Activated effector memory CD4-positive, alpha-beta T cell treated with Interleukin-2 at 50 U/mL for 16 hours (primary cell): ENCODE measurements around the gene NT5C2.

Source experiments
- DNase-seq: peaks from one replicate; pipeline ENCODE4 v3.0.0-alpha.2; 2020

The NT5C2 gene

GRCh38 chr10:103049237-103049636 lies 143.8 kb downstream of the NT5C2 start:
- DNase-seq = no peak

- DNase-seq = no peak
Measured at GRCh38 chr10:103047381-103047780, 145.7 kb downstream of the NT5C2 start.

- no peak for DNase-seq
Measured at GRCh38 chr10:103045961-103046360, 147.1 kb downstream of the NT5C2 start.

- DNase-seq = no peak
Measured at GRCh38 chr10:103044942-103045489, 148.1 kb downstream of the NT5C2 start.

GRCh38 chr10:103042908-103043307 lies 150.2 kb downstream of the NT5C2 start:
- no peak for DNase-seq

GRCh38 chr10:103042129-103042528 lies 150.9 kb downstream of the NT5C2 start:
- no peak for DNase-seq

GRCh38 chr10:103041391-103041790 lies 151.7 kb downstream of the NT5C2 start:
- no peak for DNase-seq

- no peak for DNase-seq
Measured at GRCh38 chr10:103040418-103040817, 152.7 kb downstream of the NT5C2 start.

- DNase-seq = no peak
Measured at GRCh38 chr10:103038570-103038969, 154.5 kb downstream of the NT5C2 start.
